Central memory CD8-positive, alpha-beta T cell (primary cell): ENCODE data around the gene ZNF575.
"Not testable (repeated sequence)": the region's sequence is repeated elsewhere in the genome, so short reads cannot be mapped to it uniquely, and the experiment has no call there.

ENCODE experiments used
- ATAC-seq: fragments of 150-1000 bp; cut with Tn5 transposase; replicated peaks from 2 replicates; pipeline ENCODE4 v1.10.0; 2022; ENCODE audit warnings: mild to moderate bottlenecking, moderate FRiP score, moderate number of reproducible peaks; ENCODE audit not compliant: poor library complexity, severe bottlenecking; ENCODE audit errors: extremely low read depth
- DNase-seq, 2 donors: peaks; one replicate each; pipeline ENCODE4 v3.0.0; 2021; ENCODE audit warnings: low spot score in 2 of 2
- H3K27ac Mint-ChIP-seq: one replicate; pipeline ENCODE4 v1.8.0; 2022; ENCODE audit warnings: low read depth, mild to moderate bottlenecking, moderate library complexity, mixed read lengths
- H3K27me3 Mint-ChIP-seq: one replicate; pipeline ENCODE4 v1.8.0; 2022; ENCODE audit warnings: mixed read lengths
- H3K36me3 Mint-ChIP-seq: one replicate; pipeline ENCODE4 v1.8.0; 2022; ENCODE audit warnings: mild to moderate bottlenecking, moderate library complexity, mixed read lengths; ENCODE audit not compliant: insufficient read depth
- H3K4me1 Mint-ChIP-seq: one replicate; pipeline ENCODE4 v1.8.0; 2022; ENCODE audit warnings: mixed read lengths
- H3K4me3 Mint-ChIP-seq: one replicate; pipeline ENCODE4 v1.8.0; 2022; ENCODE audit warnings: mild to moderate bottlenecking, moderate library complexity, mixed read lengths
- H3K9me3 Mint-ChIP-seq: one replicate; pipeline ENCODE4 v1.8.0; 2022; ENCODE audit warnings: mixed read lengths

ZNF575 gene

GRCh38 chr19:43519436-43520088, 13.4 kb upstream of the ZNF575 start:
- Mint-ChIP-seq H3K9me3 (no peaks in the 10 kb centered on the region), H3K27ac (no peak overlapping the region), H3K36me3 (peaks cover 4% of the 10 kb centered on the region), H3K4me3 (no peak overlapping the region), H3K27me3 (no peaks in the 10 kb centered on the region), H3K4me1 (peaks cover 9% of the 10 kb centered on the region)
- ATAC-seq: peak; percentile 36
- DNase-seq: peak; percentile 60 to 70

GRCh38 chr19:43522929-43523328, 10.1 kb upstream of the ZNF575 start:
- Mint-ChIP-seq H3K36me3 (peaks cover 3% of the 10 kb centered on the region), H3K4me3 (no peak overlapping the region), H3K27me3 (no peaks in the 10 kb centered on the region), H3K4me1 (peaks cover 36% of the 10 kb centered on the region), H3K9me3 (no peaks in the 10 kb centered on the region), H3K27ac (no peak overlapping the region)
- no peak for ATAC-seq
- DNase-seq: no peak

- H3K27me3 Mint-ChIP-seq, H3K27ac Mint-ChIP-seq: not testable (repeated sequence)
Measured at GRCh38 chr19:43523696-43524095, 9.3 kb upstream of the ZNF575 start.

GRCh38 chr19:43524922-43525835, 7.8 kb upstream of the ZNF575 start:
- ATAC-seq (peak; percentile 54), DNase-seq (no peak)
- Mint-ChIP-seq H3K4me3 (peak overlapping the region; percentile 70), H3K4me1 (peaks cover 30% of the 10 kb centered on the region), H3K9me3 (no peaks in the 10 kb centered on the region), H3K27ac (peak overlapping the region; percentile 82), H3K36me3 (no peaks in the 10 kb centered on the region), H3K27me3 (no peaks in the 10 kb centered on the region)

More at GRCh38 chr19:43523696-43524095, 9.3 kb upstream of the ZNF575 start:
- not testable (repeated sequence) for ATAC-seq, H3K9me3 Mint-ChIP-seq, DNase-seq, H3K4me3 Mint-ChIP-seq, H3K36me3 Mint-ChIP-seq
- H3K4me1 Mint-ChIP-seq: peaks cover 36% of the 10 kb centered on the region

- Mint-ChIP-seq H3K4me3 (peak overlapping the region; percentile 70), H3K27me3 (no peaks in the 10 kb centered on the region), H3K4me1 (peaks cover 30% of the 10 kb centered on the region), H3K36me3 (no peaks in the 10 kb centered on the region), H3K27ac (peak overlapping the region; percentile 82), H3K9me3 (no peaks in the 10 kb centered on the region)
- DNase-seq (no peak), ATAC-seq (peak; percentile 26)
Measured at GRCh38 chr19:43525836-43526771, 6.9 kb upstream of the ZNF575 start.

GRCh38 chr19:43526884-43527859, 5.8 kb upstream of the ZNF575 start, which contains the start of gene ETHE1:
Gene ETHE1, minus strand, starts transcription at chr19:43527201. Its CDS starts 24 bp downstream, at chr19:43527177.
- Mint-ChIP-seq H3K27ac (peak within 1 kb of the TSS; percentile 82), H3K4me3 (peak within 1 kb of the TSS; percentile 70), H3K36me3 (no peaks in the 10 kb centered on the region), H3K9me3 (no peaks in the 10 kb centered on the region), H3K27me3 (no peaks in the 10 kb centered on the region), H3K4me1 (peaks cover 30% of the 10 kb centered on the region)
- DNase-seq (peak; percentile 34 to 39), ATAC-seq (peak; percentile 74)

- DNase-seq (no peak), ATAC-seq (no peak)
- no peaks in the 10 kb centered on the region for H3K27me3 Mint-ChIP-seq
- peak overlapping the region; percentile 70 for H3K4me3 Mint-ChIP-seq
- H3K36me3 Mint-ChIP-seq: no peaks in the 10 kb centered on the region
- no peaks in the 10 kb centered on the region for H3K9me3 Mint-ChIP-seq
- H3K27ac Mint-ChIP-seq: peak overlapping the region; percentile 82
- H3K4me1 Mint-ChIP-seq: peaks cover 37% of the 10 kb centered on the region
Measured at GRCh38 chr19:43527860-43528622, 4.9 kb upstream of the ZNF575 start.

- ATAC-seq: peak; percentile 18
Measured at GRCh38 chr19:43532571-43532961, 422 bp upstream of the ZNF575 start.

GRCh38 chr19:43533546-43534304, 737 bp downstream of the ZNF575 start:
- H3K4me1 Mint-ChIP-seq: peaks cover 23% of the 10 kb centered on the region
- ATAC-seq: peak; percentile 75
- peaks cover 5% of the 10 kb centered on the region for H3K9me3 Mint-ChIP-seq
- H3K27me3 Mint-ChIP-seq: no peaks in the 10 kb centered on the region
- H3K27ac Mint-ChIP-seq: peak overlapping the region; percentile 89
- peak overlapping the region; percentile 89 for H3K4me3 Mint-ChIP-seq
- peaks cover 11% of the 10 kb centered on the region for H3K36me3 Mint-ChIP-seq
- DNase-seq: peak; percentile 91 to 92

More at GRCh38 chr19:43532571-43532961, 422 bp upstream of the ZNF575 start:
- H3K27ac Mint-ChIP-seq: peak overlapping the region; percentile 89
- peak overlapping the region; percentile 89 for H3K4me3 Mint-ChIP-seq
- H3K36me3 Mint-ChIP-seq: peaks cover 10% of the 10 kb centered on the region
- H3K9me3 Mint-ChIP-seq: no peaks in the 10 kb centered on the region
- DNase-seq: no peak
- no peaks in the 10 kb centered on the region for H3K27me3 Mint-ChIP-seq
- H3K4me1 Mint-ChIP-seq: peaks cover 23% of the 10 kb centered on the region

- H3K36me3 Mint-ChIP-seq: peaks cover 11% of the 10 kb centered on the region
- no peak for ATAC-seq
- H3K4me3 Mint-ChIP-seq: peak overlapping the region; percentile 89
- H3K27ac Mint-ChIP-seq: peak overlapping the region; percentile 89
- H3K4me1 Mint-ChIP-seq: peaks cover 23% of the 10 kb centered on the region
- no peak for DNase-seq
- peaks cover 10% of the 10 kb centered on the region for H3K9me3 Mint-ChIP-seq
- no peaks in the 10 kb centered on the region for H3K27me3 Mint-ChIP-seq
Measured at GRCh38 chr19:43534305-43534815, 1.4 kb downstream of the ZNF575 start.
